Sigmoid colon (tissue), 4 donors: ENCODE data around the gene SYT17.

Source experiments
- POLR2A ChIP-seq, 2 donors: fragments of 450-650 bp; IDR thresholded peaks; one replicate each; pipeline ENCODE4 v1.6.1; 2016; ENCODE audit warnings: antibody characterized with exemption in 2 of 2, mild to moderate bottlenecking in 2 of 2, moderate library complexity in 2 of 2
- POLR2AphosphoS5 ChIP-seq, 4 donors: sonication (generic); formaldehyde crosslinking; IDR thresholded peaks; one replicate each; pipeline ENCODE4 v1.6.1; 2017; ENCODE audit warnings: antibody characterized with exemption in 4 of 4
- TF ChIP-seq, protein P1 (sequence below), 4 experiments: fragments of 450-650 bp in 3 of 4; fragments of 200-600 bp in 1 of 4; IDR thresholded peaks; one replicate each; pipeline ENCODE4 v1.5.1; 2016 to 2019; ENCODE audit warnings: antibody characterized with exemption in 4 of 4, mild to moderate bottlenecking in 3 of 4, moderate library complexity in 2 of 4

DNA sequence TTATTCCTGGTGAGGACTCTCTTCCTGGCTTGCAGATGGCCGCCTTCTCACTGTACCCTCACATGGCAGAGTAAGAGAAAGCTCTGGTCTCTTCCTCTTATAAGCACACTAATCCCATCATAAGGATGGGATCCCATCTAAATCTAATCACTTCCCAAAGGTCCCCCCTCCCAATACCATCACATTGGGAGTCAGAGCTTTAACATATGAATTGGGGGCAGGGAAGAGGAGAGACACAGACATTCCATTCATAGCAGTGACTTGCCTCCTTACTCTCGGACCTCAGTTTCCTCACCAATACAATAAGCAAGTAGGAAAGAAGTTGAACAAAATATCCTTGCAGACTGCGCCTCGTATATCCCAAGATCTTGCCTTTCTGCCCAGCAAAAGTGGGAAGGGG lies 119.2 kb downstream of the SYT17 start:
- TF ChIP-seq, protein P1, sequence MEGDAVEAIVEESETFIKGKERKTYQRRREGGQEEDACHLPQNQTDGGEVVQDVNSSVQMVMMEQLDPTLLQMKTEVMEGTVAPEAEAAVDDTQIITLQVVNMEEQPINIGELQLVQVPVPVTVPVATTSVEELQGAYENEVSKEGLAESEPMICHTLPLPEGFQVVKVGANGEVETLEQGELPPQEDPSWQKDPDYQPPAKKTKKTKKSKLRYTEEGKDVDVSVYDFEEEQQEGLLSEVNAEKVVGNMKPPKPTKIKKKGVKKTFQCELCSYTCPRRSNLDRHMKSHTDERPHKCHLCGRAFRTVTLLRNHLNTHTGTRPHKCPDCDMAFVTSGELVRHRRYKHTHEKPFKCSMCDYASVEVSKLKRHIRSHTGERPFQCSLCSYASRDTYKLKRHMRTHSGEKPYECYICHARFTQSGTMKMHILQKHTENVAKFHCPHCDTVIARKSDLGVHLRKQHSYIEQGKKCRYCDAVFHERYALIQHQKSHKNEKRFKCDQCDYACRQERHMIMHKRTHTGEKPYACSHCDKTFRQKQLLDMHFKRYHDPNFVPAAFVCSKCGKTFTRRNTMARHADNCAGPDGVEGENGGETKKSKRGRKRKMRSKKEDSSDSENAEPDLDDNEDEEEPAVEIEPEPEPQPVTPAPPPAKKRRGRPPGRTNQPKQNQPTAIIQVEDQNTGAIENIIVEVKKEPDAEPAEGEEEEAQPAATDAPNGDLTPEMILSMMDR (IDR thresholded peaks at IDR 0.05), result no peak
- TF ChIP-seq POLR2A (IDR thresholded peaks at IDR 0.05) (no peak), POLR2AphosphoS5 (IDR thresholded peaks at IDR 0.05) (no peak)
